Measurements from ENCODE around the gene YPEL5. TPM values are rescaled to one million over a fixed set of nuclear protein-coding genes. Genes with fewer than 3 reads are reported as not detected.
"Not testable (repeated sequence)": the region's sequence is repeated elsewhere in the genome, so short reads cannot be mapped to it uniquely, and the experiment has no call there.

The YPEL5 gene
- total and polyA plus RNA-seq, 10 of the 15 experiments (the other 5 are each of a cell fraction or from before 2014, with no cell fraction given): 18.8 to 47.3 (median 21.7) TPM

- ATAC-seq; H3K4me1 ChIP-seq (ENCODE audit: control insufficient read depth, insufficient read depth, low read length); in situ Hi-C loops (cut with MboI); H3K9me3 ChIP-seq (replicated peaks; ENCODE audit: control insufficient read depth, insufficient read depth, low read length); H4K20me1 ChIP-seq (ENCODE audit: control insufficient read depth, insufficient read depth); H3K9ac ChIP-seq (ENCODE audit: control insufficient read depth, insufficient read depth, low read length); BruUV-seq (replicated peaks); FAIRE-seq; DNase-seq (ENCODE audit: low read depth, low spot score); H3K27ac ChIP-seq (ENCODE audit: control insufficient read depth, insufficient read depth); H3K4me3 ChIP-seq; H3K79me2 ChIP-seq (ENCODE audit: control insufficient read depth, insufficient read depth, low read length); H2AFZ ChIP-seq (ENCODE audit: control insufficient read depth, low read depth, low read length); H3K27me3 ChIP-seq (replicated peaks in 1 of 2; ENCODE audit: control insufficient read depth in 2 of 2, insufficient read depth in 2 of 2, low read length in 1 of 2); H3K4me2 ChIP-seq (ENCODE audit: control insufficient read depth, insufficient read depth); POLR2A ChIA-PET; intact Hi-C loops (cut with micrococcal nuclease; ENCODE audit: unreplicated experiment); H3K36me3 ChIP-seq (ENCODE audit: control insufficient read depth in 2 of 2, insufficient read depth in 2 of 2, low read length in 1 of 2): not testable (repeated sequence)
- ChIA-PET SMC1A (ENCODE audit: uncharacterized antibody, unreplicated experiment) (interaction anchor here (1.0 to 2.1 kb wide), 2 partner anchors 8 to 10 kb away, joined by 4 read pairs; no protein-coding TSS in a partner anchor), CTCF (interaction anchor here (1.0 to 3.6 kb wide), 4 partner anchors 9 to 611 kb away, joined by 3 to 17 read pairs (median 7); no protein-coding TSS in a partner anchor), RAD21 (ENCODE audit: unreplicated experiment) (interaction anchor here (0.9 kb wide), 1 partner anchor 15 kb away, joined by 3 read pairs; no protein-coding TSS in a partner anchor)
- 44% methylated on average over 3 of the region's 3 CpGs for WGBS (ENCODE audit: insufficient coverage, insufficient replicate concordance, low lambda C conversion rate, missing lambda C conversion rate)
Measured at GRCh38 chr2:30100691-30101090, 46.1 kb upstream of the YPEL5 start.

GRCh38 chr2:30104307-30104706 is 42.5 kb upstream of the YPEL5 start:
- Histone ChIP-seq H3K79me2 (ENCODE audit: control insufficient read depth, insufficient read depth, low read length) (no peaks in the 10 kb centered on the region), H3K4me1 (ENCODE audit: control insufficient read depth, insufficient read depth, low read length) (no peaks in the 10 kb centered on the region), H4K20me1 (ENCODE audit: control insufficient read depth, insufficient read depth) (no peaks in the 10 kb centered on the region), H3K27ac (ENCODE audit: control insufficient read depth, insufficient read depth) (no peak overlapping the region), H3K4me3 (no peak overlapping the region), H2AFZ (ENCODE audit: control insufficient read depth, low read depth, low read length) (no peak overlapping the region), H3K36me3 (ENCODE audit: control insufficient read depth in 2 of 2, insufficient read depth in 2 of 2, low read length in 1 of 2) (no peaks in the 10 kb centered on the region), H3K4me2 (ENCODE audit: control insufficient read depth, insufficient read depth) (no peak overlapping the region), H3K9ac (ENCODE audit: control insufficient read depth, insufficient read depth, low read length) (no peak overlapping the region), H3K27me3 (replicated peaks in 1 of 2; ENCODE audit: control insufficient read depth in 2 of 2, insufficient read depth in 2 of 2, low read length in 1 of 2) (peaks cover 0 to 4% of the 10 kb centered on the region in 2 experiments; a peak in 1 of 4 replicates), H3K9me3 (replicated peaks; ENCODE audit: control insufficient read depth, insufficient read depth, low read length) (no peaks in the 10 kb centered on the region)
- in situ Hi-C loops (cut with MboI): no loop called here
- ChIA-PET POLR2A (no interaction called here), CTCF (no interaction called here), RAD21 (ENCODE audit: unreplicated experiment) (no interaction called here), SMC1A (ENCODE audit: uncharacterized antibody, unreplicated experiment) (no interaction called here)
- FAIRE-seq: no peak
- WGBS (ENCODE audit: insufficient coverage, insufficient replicate concordance, low lambda C conversion rate, missing lambda C conversion rate): 9% methylated on average over 2 of the region's 2 CpGs
- no TSS peak for BruUV-seq (replicated peaks)
- ATAC-seq: no peak
- intact Hi-C loops (cut with micrococcal nuclease; ENCODE audit: unreplicated experiment): no loop called here
- no peak for DNase-seq (ENCODE audit: low read depth, low spot score)
- no peak for TF ChIP-seq NR2F1 (conservative IDR thresholded peaks at IDR 0.05)
- no peak for TF ChIP-seq POU2F2 (IDR thresholded peaks at IDR 0.05; ENCODE audit: borderline replicate concordance, low read depth, low read length)
- TF ChIP-seq RAD21 (IDR thresholded peaks at IDR 0.05; ENCODE audit: insufficient read depth, low read depth, low read length): no peak
- no peak for TF ChIP-seq RELA (IDR thresholded peaks at IDR 0.05; ENCODE audit: borderline replicate concordance, partially characterized antibody)

All from GM12878 (cell line).